Measurements from ENCODE around the gene SLC49A3. TPM values are rescaled to one million over a fixed set of nuclear protein-coding genes. Genes with fewer than 3 reads are reported as not detected.

SLC49A3 gene
- total RNA-seq, 1 donor, result 3.9 TPM

- no peak overlapping the region for H3K4me3 ChIP-seq (ENCODE audit: low read depth, low read length)
- DNase-seq (ENCODE audit: low read depth), result no peak
- TF ChIP-seq CTCF (IDR thresholded peaks at IDR 0.05; ENCODE audit: insufficient read depth, low read depth, low read length), result no peak
Measured at GRCh38 chr4:712093-712492, 23.1 kb upstream of the SLC49A3 start.

- no peak overlapping the region for H3K4me3 ChIP-seq (ENCODE audit: low read depth, low read length)
- no peak for TF ChIP-seq CTCF (IDR thresholded peaks at IDR 0.05; ENCODE audit: insufficient read depth, low read depth, low read length)
- DNase-seq (ENCODE audit: low read depth), result no peak
Measured at GRCh38 chr4:710916-711315, 22.0 kb upstream of the SLC49A3 start.

GRCh38 chr4:710116-710515 lies 21.2 kb upstream of the SLC49A3 start:
- DNase-seq (ENCODE audit: low read depth), result no peak
- TF ChIP-seq CTCF (IDR thresholded peaks at IDR 0.05; ENCODE audit: insufficient read depth, low read depth, low read length), result no peak
- H3K4me3 ChIP-seq (ENCODE audit: low read depth, low read length), result no peak overlapping the region

GRCh38 chr4:709348-709747 lies 20.4 kb upstream of the SLC49A3 start:
- TF ChIP-seq CTCF (IDR thresholded peaks at IDR 0.05; ENCODE audit: insufficient read depth, low read depth, low read length), result no peak
- no peak overlapping the region for H3K4me3 ChIP-seq (ENCODE audit: low read depth, low read length)
- DNase-seq (ENCODE audit: low read depth), result no peak

- no peak for TF ChIP-seq CTCF (IDR thresholded peaks at IDR 0.05; ENCODE audit: insufficient read depth, low read depth, low read length)
- H3K4me3 ChIP-seq (ENCODE audit: low read depth, low read length), result peak overlapping the region; percentile 6
- DNase-seq (ENCODE audit: low read depth), result no peak
Measured at GRCh38 chr4:708631-708933, 19.6 kb upstream of the SLC49A3 start.

- no peak for DNase-seq (ENCODE audit: low read depth)
- H3K4me3 ChIP-seq (ENCODE audit: low read depth, low read length), result peak overlapping the region; percentile 21
- no peak for TF ChIP-seq CTCF (IDR thresholded peaks at IDR 0.05; ENCODE audit: insufficient read depth, low read depth, low read length)
Measured at GRCh38 chr4:707929-708630, 19.1 kb upstream of the SLC49A3 start.

Data from fibroblast of villous mesenchyme (primary cell).